Sigmoid colon (tissue), 7 donors: ENCODE measurements around the gene MAGEA9. TPM values are rescaled to one million over a fixed set of nuclear protein-coding genes. Genes with fewer than 3 reads are reported as not detected.

Experiments
- DNase-seq: peaks from one replicate; pipeline ENCODE4 v3.0.0-alpha.2; 2019
- H3K27ac ChIP-seq, 4 donors: fragments of 200-600 bp; sonication (generic); one replicate each; pipeline ENCODE4 v1.5.1; 2016 to 2019; ENCODE audit warnings: mild to moderate bottlenecking in 1 of 4
- H3K27me3 ChIP-seq, 3 donors: fragments of 200-600 bp; sonication (generic); one replicate each; pipeline ENCODE4 v1.5.1; 2019; ENCODE audit warnings: mild to moderate bottlenecking in 1 of 3
- H3K36me3 ChIP-seq, 4 donors: fragments of 200-600 bp; sonication (generic); one replicate each; pipeline ENCODE4 v1.5.1; 2016 to 2019
- H3K4me1 ChIP-seq, 4 donors: fragments of 200-600 bp; sonication (generic); one replicate each; pipeline ENCODE4 v1.5.1; 2017 to 2019
- H3K4me3 ChIP-seq, 4 donors: fragments of 200-600 bp; sonication (generic); one replicate each; pipeline ENCODE4 v1.5.1; 2017 to 2019; ENCODE audit warnings: mild to moderate bottlenecking in 2 of 4, moderate library complexity in 1 of 4
- H3K9me3 ChIP-seq, 4 donors: fragments of 200-600 bp in 3 of 4; sonication (generic) in 3 of 4; one replicate each; pipeline versions ENCODE4 v1.5.1 to v1.6.1; 2013 to 2019
- EP300 ChIP-seq, 4 donors: sonication (generic); formaldehyde crosslinking; IDR thresholded peaks; one replicate each; pipeline ENCODE4 v1.6.1; 2017; ENCODE audit warnings: antibody characterized with exemption in 4 of 4
- POLR2A ChIP-seq, 2 donors: fragments of 450-650 bp; IDR thresholded peaks; one replicate each; pipeline ENCODE4 v1.6.1; 2016; ENCODE audit warnings: antibody characterized with exemption in 2 of 2, mild to moderate bottlenecking in 2 of 2, moderate library complexity in 2 of 2
- POLR2AphosphoS5 ChIP-seq, 4 donors: sonication (generic); formaldehyde crosslinking; IDR thresholded peaks; one replicate each; pipeline ENCODE4 v1.6.1; 2017; ENCODE audit warnings: antibody characterized with exemption in 4 of 4
- WGBS, 2 donors: extraction: QIAGEN DNeasy Blood & Tissue Kit; methylation state at CpG; one replicate each; pipeline ENCODE4 v1.1.7; 2013; 5-methylcytosine and 5-hydroxymethylcytosine counted together
- intact Hi-C: fragments of 100-400 bp; cut with DNase I; formaldehyde crosslinking; loops from one replicate; pipeline ENCODE4 v1.15.1; 2023
- polyA plus RNA-seq, 3 donors: library from polyadenylated mRNA; stranded (reverse); fragments of 200-250 nt; gene quantifications; one replicate each; pipeline ENCODE4 v1.2.3, GENCODE V29; 2013
- total RNA-seq, 4 donors: library from RNA; depleted of rRNA; stranded (reverse); fragments of >200 nt; gene quantifications; one replicate each; pipeline ENCODE4 v1.1.0, GENCODE V29; 2016
- TF ChIP-seq, protein P1 (sequence below), 4 experiments: fragments of 450-650 bp in 3 of 4; fragments of 200-600 bp in 1 of 4; IDR thresholded peaks; one replicate each; pipeline ENCODE4 v1.5.1; 2016 to 2019; ENCODE audit warnings: antibody characterized with exemption in 4 of 4, mild to moderate bottlenecking in 3 of 4, moderate library complexity in 2 of 4
- donor health status: healthy with polysubstance abuse.
- donor health status: Bipolar disorder and iron deficiency.
- donor health status: healthy.

Gene MAGEA9
- total and polyA plus RNA-seq, 7 donors = not detected

DNA sequence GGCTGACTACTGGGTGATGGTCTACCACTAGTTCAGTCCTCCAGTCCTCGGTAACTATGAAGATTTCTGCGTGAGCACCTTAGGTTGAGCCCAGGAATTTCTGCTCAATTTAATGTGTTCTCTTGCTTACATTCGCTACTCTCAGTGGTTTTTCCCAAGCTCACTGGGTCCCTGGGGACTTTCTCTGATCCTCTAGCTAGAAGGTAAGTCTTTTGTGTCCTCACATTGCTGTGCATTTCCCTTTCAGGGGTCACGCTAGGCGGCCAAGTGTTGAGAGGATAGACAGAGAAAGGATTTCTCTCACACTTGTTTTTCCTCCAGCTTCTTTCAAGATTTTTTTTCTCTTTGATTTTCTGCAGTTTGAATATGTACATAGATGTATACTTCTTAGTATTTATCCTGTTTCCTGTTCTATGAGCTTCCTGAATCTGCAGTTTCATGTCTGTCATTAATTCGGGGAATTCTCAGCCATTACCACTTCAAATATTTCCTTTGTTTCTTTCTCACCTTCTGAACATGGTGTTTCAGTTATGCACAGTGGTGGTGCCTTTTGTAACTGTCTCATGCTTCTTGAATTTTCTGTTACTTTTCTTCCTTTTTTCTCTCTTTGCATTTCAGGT, 17.5 kb downstream of the MAGEA9 start:
- TF ChIP-seq POLR2A (IDR thresholded peaks at IDR 0.05) = no peak
- no peak overlapping the region for H3K27ac ChIP-seq
- 76 to 90% methylated on average over 6 of the region's 6 CpGs for WGBS, 2 donors
- DNase-seq = no peak
- intact Hi-C loops = no loop called here
- H3K9me3 ChIP-seq = no peaks in the 10 kb centered on the region
- no peak overlapping the region for H3K4me3 ChIP-seq
- no peaks in the 10 kb centered on the region for H3K36me3 ChIP-seq
- H3K4me1 ChIP-seq = no peaks in the 10 kb centered on the region
- no peaks in the 10 kb centered on the region for H3K27me3 ChIP-seq

DNA sequence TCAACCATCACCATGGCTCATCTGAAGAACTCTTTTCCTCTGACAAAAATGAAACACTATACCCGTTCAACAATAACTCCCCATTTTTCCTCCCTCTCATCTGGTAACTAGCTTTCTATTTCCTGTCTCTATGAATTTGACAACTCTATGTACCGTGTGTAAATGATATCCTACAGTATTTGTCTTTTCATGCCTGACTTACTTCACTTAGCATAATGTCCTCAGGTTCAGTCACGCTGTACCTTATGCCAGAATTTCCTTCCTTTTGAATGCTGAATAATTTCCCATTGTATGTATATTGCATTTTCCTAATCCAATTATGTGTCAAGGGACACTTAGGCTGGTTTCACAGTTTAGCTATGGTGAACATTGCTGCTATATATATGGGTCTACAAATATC, 18.2 kb downstream of the MAGEA9 start:
- TF ChIP-seq POLR2A (IDR thresholded peaks at IDR 0.05) (no peak), EP300 (IDR thresholded peaks at IDR 0.05) (no peak), POLR2AphosphoS5 (IDR thresholded peaks at IDR 0.05) (no peak)
- TF ChIP-seq, protein P1, sequence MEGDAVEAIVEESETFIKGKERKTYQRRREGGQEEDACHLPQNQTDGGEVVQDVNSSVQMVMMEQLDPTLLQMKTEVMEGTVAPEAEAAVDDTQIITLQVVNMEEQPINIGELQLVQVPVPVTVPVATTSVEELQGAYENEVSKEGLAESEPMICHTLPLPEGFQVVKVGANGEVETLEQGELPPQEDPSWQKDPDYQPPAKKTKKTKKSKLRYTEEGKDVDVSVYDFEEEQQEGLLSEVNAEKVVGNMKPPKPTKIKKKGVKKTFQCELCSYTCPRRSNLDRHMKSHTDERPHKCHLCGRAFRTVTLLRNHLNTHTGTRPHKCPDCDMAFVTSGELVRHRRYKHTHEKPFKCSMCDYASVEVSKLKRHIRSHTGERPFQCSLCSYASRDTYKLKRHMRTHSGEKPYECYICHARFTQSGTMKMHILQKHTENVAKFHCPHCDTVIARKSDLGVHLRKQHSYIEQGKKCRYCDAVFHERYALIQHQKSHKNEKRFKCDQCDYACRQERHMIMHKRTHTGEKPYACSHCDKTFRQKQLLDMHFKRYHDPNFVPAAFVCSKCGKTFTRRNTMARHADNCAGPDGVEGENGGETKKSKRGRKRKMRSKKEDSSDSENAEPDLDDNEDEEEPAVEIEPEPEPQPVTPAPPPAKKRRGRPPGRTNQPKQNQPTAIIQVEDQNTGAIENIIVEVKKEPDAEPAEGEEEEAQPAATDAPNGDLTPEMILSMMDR (IDR thresholded peaks at IDR 0.05) = no peak
- H3K27me3 ChIP-seq = no peaks in the 10 kb centered on the region
- no peaks in the 10 kb centered on the region for H3K4me1 ChIP-seq
- no peak overlapping the region for H3K27ac ChIP-seq
- intact Hi-C loops = no loop called here
- WGBS, 2 donors = 68 to 69% methylated on average over 3 of the region's 3 CpGs
- no peaks in the 10 kb centered on the region for H3K9me3 ChIP-seq
- no peak overlapping the region for H3K4me3 ChIP-seq
- no peaks in the 10 kb centered on the region for H3K36me3 ChIP-seq
- no peak for DNase-seq

DNA sequence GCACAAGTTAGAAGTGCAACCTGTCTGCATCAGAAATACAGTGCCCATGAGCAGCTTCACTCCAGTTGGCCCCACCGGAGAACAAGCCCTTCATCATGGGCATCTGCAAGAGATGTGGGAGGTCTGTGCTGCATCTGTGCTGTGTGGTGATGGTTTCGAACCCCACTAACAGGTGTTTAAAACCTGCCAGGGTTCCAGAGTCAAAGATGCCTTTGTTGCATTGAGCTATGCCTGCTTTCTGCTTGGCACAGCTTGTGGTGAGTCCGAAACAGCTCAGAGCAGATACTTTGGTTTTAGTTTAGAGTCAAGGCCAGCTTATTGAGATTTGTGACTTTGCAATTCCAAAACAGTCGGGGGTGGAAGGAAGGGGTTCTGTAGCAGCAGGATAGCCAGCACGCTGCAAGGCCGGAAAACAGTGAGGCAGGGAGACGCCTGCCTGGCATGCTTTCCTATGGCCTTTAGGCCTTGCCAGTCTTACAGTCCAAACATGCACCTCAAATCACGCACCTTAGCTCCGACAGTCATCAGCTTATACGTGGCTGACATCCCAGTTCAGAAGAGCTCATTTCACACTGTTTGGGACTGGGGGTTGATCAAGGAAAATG, 21.8 kb downstream of the MAGEA9 start:
- H3K4me1 ChIP-seq = no peaks in the 10 kb centered on the region
- no peak for DNase-seq
- no peak for TF ChIP-seq POLR2AphosphoS5 (IDR thresholded peaks at IDR 0.05)
- no peak for TF ChIP-seq POLR2A (IDR thresholded peaks at IDR 0.05)
- TF ChIP-seq EP300 (IDR thresholded peaks at IDR 0.05) = no peak
- TF ChIP-seq, protein P1 (IDR thresholded peaks at IDR 0.05) = no peak
- H3K9me3 ChIP-seq = no peaks in the 10 kb centered on the region
- no peaks in the 10 kb centered on the region for H3K36me3 ChIP-seq
- WGBS, 2 donors = 91 to 94% methylated on average over 10 of the region's 10 CpGs
- H3K27me3 ChIP-seq = no peaks in the 10 kb centered on the region
- H3K27ac ChIP-seq = no peak overlapping the region
- intact Hi-C loops = no loop called here
- no peak overlapping the region for H3K4me3 ChIP-seq

DNA sequence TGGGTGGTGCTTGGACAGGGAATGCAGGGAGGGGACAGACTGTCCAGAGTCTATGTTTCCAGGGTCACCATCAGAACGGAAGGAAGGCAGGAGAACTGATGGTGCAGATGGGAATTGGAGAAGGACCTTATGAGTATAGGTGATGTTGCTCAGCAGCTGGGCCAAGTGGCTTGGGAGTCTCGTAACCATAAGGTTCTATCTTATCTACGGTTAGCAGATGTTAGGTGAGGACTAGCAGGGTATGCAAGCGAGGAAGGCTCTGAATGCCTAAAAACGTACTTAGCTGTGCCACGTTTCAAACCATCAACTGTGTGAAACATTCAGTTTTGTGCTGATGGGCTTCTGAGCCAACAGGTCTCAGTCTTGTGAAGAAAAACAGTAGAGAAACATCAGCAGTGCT, 22.4 kb downstream of the MAGEA9 start:
- Histone ChIP-seq H3K27ac (no peak overlapping the region), H3K27me3 (no peaks in the 10 kb centered on the region), H3K4me3 (no peak overlapping the region), H3K9me3 (no peaks in the 10 kb centered on the region), H3K4me1 (no peaks in the 10 kb centered on the region), H3K36me3 (no peaks in the 10 kb centered on the region)
- TF ChIP-seq POLR2A (IDR thresholded peaks at IDR 0.05) (no peak), POLR2AphosphoS5 (IDR thresholded peaks at IDR 0.05) (no peak), EP300 (IDR thresholded peaks at IDR 0.05) (no peak)
- TF ChIP-seq, protein P1 (IDR thresholded peaks at IDR 0.05) = no peak
- intact Hi-C loops = no loop called here
- no peak for DNase-seq
- WGBS, 2 donors = 88 to 92% methylated on average over 6 of the region's 6 CpGs

DNA sequence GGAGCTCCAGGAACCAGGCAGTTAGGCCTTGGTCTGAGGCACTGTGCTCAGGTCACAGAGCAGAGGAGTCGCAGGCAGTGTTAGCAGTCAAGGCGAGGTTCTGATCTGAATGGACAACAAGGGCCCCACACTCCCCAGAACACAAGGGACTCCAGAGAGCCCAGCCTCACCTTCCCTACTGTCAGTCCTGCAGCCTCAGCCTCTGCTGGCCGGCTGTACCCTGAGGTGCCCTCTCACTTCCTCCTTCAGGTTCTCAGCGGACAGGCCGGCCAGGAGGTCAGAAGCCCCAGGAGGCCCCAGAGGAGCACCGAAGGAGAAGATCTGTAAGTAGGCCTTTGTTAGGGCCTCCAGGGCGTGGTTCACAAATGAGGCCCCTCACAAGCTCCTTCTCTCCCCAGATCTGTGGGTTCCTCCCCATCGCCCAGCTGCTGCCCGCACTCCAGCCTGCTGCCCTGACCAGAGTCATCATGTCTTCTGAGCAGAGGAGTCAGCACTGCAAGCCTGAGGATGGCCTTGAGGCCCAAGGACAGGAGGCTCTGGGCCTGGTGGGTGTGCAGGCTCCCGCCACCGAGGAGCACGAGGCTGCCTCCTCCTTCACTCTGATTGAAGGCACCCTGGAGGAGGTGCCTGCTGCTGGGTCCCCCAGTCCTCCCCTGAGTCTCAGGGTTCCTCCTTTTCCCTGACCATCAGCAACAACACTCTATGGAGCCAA, 26.2 kb downstream of the MAGEA9 start:
- WGBS, 2 donors = 85 to 91% methylated on average over 12 of the region's 12 CpGs
- DNase-seq = no peak
- Histone ChIP-seq H3K27ac (no peak overlapping the region), H3K27me3 (no peaks in the 10 kb centered on the region), H3K4me3 (no peak overlapping the region), H3K36me3 (no peaks in the 10 kb centered on the region), H3K9me3 (no peaks in the 10 kb centered on the region), H3K4me1 (no peaks in the 10 kb centered on the region)
- TF ChIP-seq POLR2AphosphoS5 (IDR thresholded peaks at IDR 0.05) (no peak), EP300 (IDR thresholded peaks at IDR 0.05) (no peak), POLR2A (IDR thresholded peaks at IDR 0.05) (no peak)
- TF ChIP-seq, protein P1 (IDR thresholded peaks at IDR 0.05) = no peak
- intact Hi-C loops = no loop called here
